CD14-positive monocyte (primary cell): ENCODE measurements around the gene KIAA1328. TPM values are rescaled to one million over a fixed set of nuclear protein-coding genes. Genes with fewer than 3 reads are reported as not detected.

ENCODE experiments used
- DNase-seq, 3 donors: peaks; one replicate each; pipeline ENCODE4 v3.0.0-alpha.2; 2011 to 2022
- H2AFZ ChIP-seq: 2 replicates; pipeline ENCODE4 v1.6.0; 2012; ENCODE audit warnings: mild to moderate bottlenecking, low read depth, low read length, inconsistent platforms; ENCODE audit not compliant: insufficient read depth, poor library complexity, severe bottlenecking
- H3K27ac ChIP-seq, 2 donors: 1 replicate in 1 of 2; 2 replicates in 1 of 2; pipeline ENCODE4 v1.5.1; 2012 to 2013; ENCODE audit warnings: low read length in 2 of 2, control low read depth in 1 of 2, inconsistent platforms in 1 of 2, low read depth in 1 of 2, mild to moderate bottlenecking in 1 of 2
- H3K27me3 ChIP-seq, 2 donors: one replicate each; pipeline versions ENCODE4 v1.6.0 to v1.6.1; 2011 to 2013; ENCODE audit warnings: low read length in 2 of 2; ENCODE audit not compliant: control insufficient read depth in 2 of 2, insufficient read depth in 2 of 2
- H3K36me3 ChIP-seq, 2 donors: replicated peaks in 1 of 2; 1 replicate in 1 of 2; 2 replicates in 1 of 2; pipeline versions ENCODE4 v1.5.1 to v1.6.1; 2012 to 2013; ENCODE audit warnings: low read length in 2 of 2, control low read depth in 1 of 2, inconsistent platforms in 1 of 2, mild to moderate bottlenecking in 1 of 2; ENCODE audit not compliant: insufficient read depth in 2 of 2, control insufficient read depth in 1 of 2
- H3K4me1 ChIP-seq, 2 donors: 1 replicate in 1 of 2; 2 replicates in 1 of 2; pipeline versions ENCODE4 v1.5.1 to v1.6.1; 2012 to 2013; ENCODE audit warnings: low read length in 2 of 2, control low read depth in 1 of 2, inconsistent platforms in 1 of 2, mild to moderate bottlenecking in 1 of 2, moderate library complexity in 1 of 2; ENCODE audit not compliant: insufficient read depth in 2 of 2, control insufficient read depth in 1 of 2
- H3K4me2 ChIP-seq: replicated peaks from 2 replicates; pipeline ENCODE3; 2012; ENCODE audit warnings: low read length, moderate library complexity, mild to moderate bottlenecking; ENCODE audit not compliant: poor library complexity, severe bottlenecking; ENCODE audit errors: extremely low read depth
- H3K4me3 ChIP-seq, 3 experiments: fragments of 200-600 bp in 1 of 3; sonication (generic) in 1 of 3; replicated peaks in 1 of 3; 1 replicate in 2 of 3; 2 replicates in 1 of 3; pipeline ENCODE4 v1.5.1; 2011 to 2013; ENCODE audit warnings: low read length in 3 of 3, mild to moderate bottlenecking in 3 of 3, control low read depth in 2 of 3, low read depth in 2 of 3, inconsistent platforms in 1 of 3, moderate library complexity in 1 of 3
- H3K79me2 ChIP-seq: 2 replicates; pipeline ENCODE4 v1.6.0; 2012; ENCODE audit warnings: mild to moderate bottlenecking, control low read depth, inconsistent platforms, low read length, moderate library complexity; ENCODE audit not compliant: insufficient read depth
- H3K9ac ChIP-seq: 2 replicates; pipeline ENCODE4 v1.6.0; 2017; ENCODE audit warnings: low read length, mild to moderate bottlenecking; ENCODE audit not compliant: insufficient read depth, poor library complexity, severe bottlenecking
- H3K9me3 ChIP-seq, 2 donors: replicated peaks in 1 of 2; 1 replicate in 1 of 2; 2 replicates in 1 of 2; pipeline versions ENCODE4 v1.5.1 to v1.6.1; 2012 to 2013; ENCODE audit warnings: low read length in 2 of 2, control low read depth in 1 of 2; ENCODE audit not compliant: control insufficient read depth in 1 of 2, insufficient read depth in 1 of 2
- H4K20me1 ChIP-seq: 2 replicates; pipeline ENCODE4 v1.6.0; 2012; ENCODE audit warnings: mild to moderate bottlenecking, low read length, control low read depth, moderate library complexity; ENCODE audit not compliant: insufficient read depth
- H3K27ac Mint-ChIP-seq, 7 donors: one replicate each; pipeline ENCODE4 v1.8.0; 2020; ENCODE audit warnings: mild to moderate bottlenecking in 7 of 7, mixed read lengths in 7 of 7, moderate library complexity in 6 of 7, inconsistent platforms in 2 of 7
- H3K27me3 Mint-ChIP-seq, 3 donors: one replicate each; pipeline ENCODE4 v1.8.0; 2021 to 2022; ENCODE audit warnings: low read depth in 3 of 3, mild to moderate bottlenecking in 3 of 3, mixed read lengths in 3 of 3, moderate library complexity in 3 of 3, inconsistent platforms in 1 of 3
- H3K36me3 Mint-ChIP-seq, 2 donors: one replicate each; pipeline ENCODE4 v1.8.0; 2020; ENCODE audit warnings: mixed read lengths in 2 of 2, inconsistent platforms in 1 of 2, mild to moderate bottlenecking in 1 of 2
- H3K4me1 Mint-ChIP-seq: one replicate; pipeline ENCODE4 v1.8.0; 2020; ENCODE audit warnings: mild to moderate bottlenecking, mixed read lengths
- H3K4me3 Mint-ChIP-seq, 2 donors: one replicate each; pipeline ENCODE4 v1.8.0; 2020; ENCODE audit warnings: mild to moderate bottlenecking in 2 of 2, mixed read lengths in 2 of 2, moderate library complexity in 1 of 2
- H3K9me3 Mint-ChIP-seq, 7 donors: one replicate each; pipeline ENCODE4 v1.8.0; 2020 to 2022; ENCODE audit warnings: mixed read lengths in 7 of 7, mild to moderate bottlenecking in 6 of 7, moderate library complexity in 6 of 7, inconsistent platforms in 2 of 7
- CTCF ChIP-seq: fragments of 200-600 bp; IDR thresholded peaks from one replicate; pipeline ENCODE4 v1.8.0; 2022; ENCODE audit warnings: antibody characterized with exemption, mild to moderate bottlenecking
- WGBS: methylation state at CpG from one replicate; pipeline ENCODE4 v1.1.5; 2013; ENCODE audit warnings: missing lambda C conversion rate; ENCODE audit not compliant: insufficient coverage; 5-methylcytosine and 5-hydroxymethylcytosine counted together
- intact Hi-C, 2 donors: fragments of 100-400 bp; cut with micrococcal nuclease; formaldehyde crosslinking; loops; one replicate each; pipeline versions ENCODE4 v1.15.0 to v1.15.1; 2023
- polyA plus RNA-seq, 3 donors: library from polyadenylated mRNA; depleted of rRNA in 1 of 3; unstranded in 2 of 3; stranded (reverse) in 1 of 3; fragments of 300-500 nt in 2 of 3; fragments of >200 nt in 1 of 3; fragmentation: Illumina TruSeq in 2 of 3; gene quantifications; 1 replicate in 2 of 3; 2 replicates in 1 of 3; pipeline ENCODE4 v1.2.3, GENCODE V29; 2012 to 2021

Gene KIAA1328
- polyA plus RNA-seq, 3 donors, result 3.7 to 3.9 (median 3.8) TPM

GRCh38 chr18:36929601-36930000 is 100.7 kb downstream of the KIAA1328 start:
- no peak overlapping the region for H3K27ac Mint-ChIP-seq
- WGBS, result 91% methylated on average over 1 of the region's 2 CpGs
- no peaks in the 10 kb centered on the region for H3K36me3 ChIP-seq
- TF ChIP-seq CTCF, result no peak
- no peak for DNase-seq
- H3K36me3 Mint-ChIP-seq, result peaks cover 3 to 9% of the 10 kb centered on the region in 2 donors
- H3K27me3 ChIP-seq, result no peaks in the 10 kb centered on the region
- intact Hi-C loops, result no loop called here
- no peak overlapping the region for H3K27ac ChIP-seq
- H3K4me1 Mint-ChIP-seq, result no peaks in the 10 kb centered on the region
- H3K4me3 Mint-ChIP-seq, result no peak overlapping the region
- H3K27me3 Mint-ChIP-seq, result no peaks in the 10 kb centered on the region
- no peaks in the 10 kb centered on the region for H4K20me1 ChIP-seq
- H3K79me2 ChIP-seq, result no peaks in the 10 kb centered on the region
- H3K9ac ChIP-seq, result no peak overlapping the region
- H2AFZ ChIP-seq, result no peak overlapping the region
- H3K4me3 ChIP-seq, result no peak overlapping the region
- H3K4me2 ChIP-seq, result no peak overlapping the region
- H3K9me3 ChIP-seq, result peaks cover 0 to 8% of the 10 kb centered on the region in 2 donors
- peaks cover 0 to 10% (median 2%) of the 10 kb centered on the region in 7 donors for H3K9me3 Mint-ChIP-seq
- no peaks in the 10 kb centered on the region for H3K4me1 ChIP-seq

- no peak overlapping the region for H3K4me3 Mint-ChIP-seq
- H3K27me3 Mint-ChIP-seq, result no peaks in the 10 kb centered on the region
- TF ChIP-seq CTCF, result no peak
- peaks cover 0 to 5% (median 2%) of the 10 kb centered on the region in 7 donors for H3K9me3 Mint-ChIP-seq
- Histone ChIP-seq H3K4me1 (no peaks in the 10 kb centered on the region), H2AFZ (no peak overlapping the region), H3K4me2 (no peak overlapping the region), H3K36me3 (no peaks in the 10 kb centered on the region), H3K27ac (no peak overlapping the region), H3K79me2 (no peaks in the 10 kb centered on the region), H4K20me1 (no peaks in the 10 kb centered on the region), H3K9ac (no peak overlapping the region), H3K9me3 (peaks cover 0 to 8% of the 10 kb centered on the region in 2 donors), H3K27me3 (no peaks in the 10 kb centered on the region), H3K4me3 (no peak overlapping the region)
- no peak for DNase-seq
- 67% methylated on average over 1 of the region's 4 CpGs for WGBS
- peaks cover 3 to 9% of the 10 kb centered on the region in 2 donors for H3K36me3 Mint-ChIP-seq
- H3K4me1 Mint-ChIP-seq, result no peaks in the 10 kb centered on the region
- no peak overlapping the region for H3K27ac Mint-ChIP-seq
- intact Hi-C loops, result no loop called here
Observed at GRCh38 chr18:36931106-36931505, 102.2 kb downstream of the KIAA1328 start.
